Measurements from ENCODE around the gene TMEM62. TPM values are rescaled to one million over a fixed set of nuclear protein-coding genes. Genes with fewer than 3 reads are reported as not detected.

Gene TMEM62
- total and polyA plus RNA-seq, 9 of the 15 experiments (the other 6 are each of a cell fraction or from before 2014, with no cell fraction given), result 4.4 to 16.6 (median 11.1) TPM

DNA sequence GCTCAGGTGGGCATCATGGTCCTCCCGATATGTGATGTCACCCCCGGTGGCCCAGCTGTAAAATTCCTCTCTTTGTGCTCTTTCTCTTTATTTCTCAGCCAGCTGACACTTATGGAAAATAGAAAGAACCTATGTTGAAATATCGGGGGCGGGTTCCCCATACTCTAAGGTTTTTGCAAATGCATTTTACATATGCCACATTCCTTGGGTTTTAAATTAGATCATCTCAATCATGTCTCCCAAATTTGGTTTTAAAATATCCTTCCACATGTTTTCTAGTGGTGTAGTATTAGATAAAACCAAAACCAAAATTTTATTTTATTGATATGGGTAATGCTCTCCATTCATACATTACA is 4.4 kb upstream of the TMEM62 start:
- no peak for ATAC-seq
- Histone ChIP-seq H3K36me3 (ENCODE audit: control insufficient read depth, insufficient read depth, low read length) (no peaks in the 10 kb centered on the region), H3K9me1 (ENCODE audit: control insufficient read depth, insufficient read depth, low read length) (no peaks in the 10 kb centered on the region), H3K79me2 (ENCODE audit: control insufficient read depth, insufficient read depth, low read length) (peaks cover 9% of the 10 kb centered on the region; the same call in 2 of the 3 replicates), H3K9ac (ENCODE audit: insufficient read depth in 1 of 2, low read depth in 2 of 2, low read length in 2 of 2) (no peak overlapping the region), H3K4me2 (ENCODE audit: insufficient read depth, low read length) (no peak overlapping the region), H3K27me3 (ENCODE audit: control insufficient read depth in 2 of 2, insufficient read depth in 2 of 2, low read length in 2 of 2) (no peaks in the 10 kb centered on the region), H3K27ac (ENCODE audit: extremely low read depth, low read depth, low read length) (no peak overlapping the region), H3K4me3 (no peak overlapping the region), H3K4me1 (replicated peaks in 1 of 2; ENCODE audit: control insufficient read depth in 2 of 2, insufficient read depth in 2 of 2, low read length in 2 of 2) (peaks cover 1 to 11% of the 10 kb centered on the region in 2 experiments; a peak in 4 of 5 replicates), H2AFZ (ENCODE audit: low read depth, low read length) (no peak overlapping the region), H4K20me1 (replicated peaks; ENCODE audit: control insufficient read depth, insufficient read depth, low read length) (no peaks in the 10 kb centered on the region), H3K9me3 (replicated peaks; ENCODE audit: control insufficient read depth, insufficient read depth, low read depth, low read length) (0 out of 2 replicates have a peak, but pooled peaks cover 3% of the 10 kb centered on the region)
- intact Hi-C loops (cut with micrococcal nuclease) (no loop called here), in situ Hi-C loops (cut with MboI) (no loop called here)
- ChIA-PET POLR2A (no interaction called here), CTCF (ENCODE audit: low intra/inter-chr PET ratio) (no interaction called here)
- BruUV-seq (replicated peaks), result no TSS peak
- TF ChIP-seq OTX1 (CRISPR knock-in tag; IDR thresholded peaks at IDR 0.05), result no peak
- TF ChIP-seq NELFE (IDR thresholded peaks at IDR 0.05; ENCODE audit: insufficient read depth, insufficient read length), result no peak
- no peak for TF ChIP-seq C11orf30 (IDR thresholded peaks at IDR 0.05; ENCODE audit: low read depth)
- TF ChIP-seq NFIC (IDR thresholded peaks at IDR 0.05), result no peak
- no peak for TF ChIP-seq XRCC4 (IDR thresholded peaks at IDR 0.05; ENCODE audit: extremely low read depth, insufficient read depth, insufficient read length)
- no peak for TF ChIP-seq FIP1L1 (IDR thresholded peaks at IDR 0.05; ENCODE audit: low read depth, low read length, poor library complexity, severe bottlenecking)
- no peak for TF ChIP-seq PKNOX1 (IDR thresholded peaks at IDR 0.05)
- TF ChIP-seq TFAM (CRISPR knock-in tag; conservative IDR thresholded peaks at IDR 0.05), result no peak
- no peak for TF ChIP-seq JUNB (CRISPR knock-in tag; conservative IDR thresholded peaks at IDR 0.05)
- no peak for TF ChIP-seq GABPB1 (CRISPR knock-in tag; IDR thresholded peaks at IDR 0.05)
- TF ChIP-seq BRF2 (IDR thresholded peaks at IDR 0.05; ENCODE audit: borderline replicate concordance, insufficient read depth, insufficient read length), result no peak
- TF ChIP-seq SMARCE1 (IDR thresholded peaks at IDR 0.05), result no peak
- TF ChIP-seq BMI1 (IDR thresholded peaks at IDR 0.05; ENCODE audit: low read length), result no peak
- no peak for DNase-seq (ENCODE audit: extremely low read depth in 1 of 4, low spot score in 3 of 4)
- FAIRE-seq, result no peak
- 56% methylated on average over 3 of the region's 4 CpGs for WGBS (ENCODE audit: insufficient coverage, low coverage, missing lambda C conversion rate)

Data from K562 (cell line).